ENCODE measurements around the gene DHX15. TPM values are rescaled to one million over a fixed set of nuclear protein-coding genes. Genes with fewer than 3 reads are reported as not detected.

The DHX15 gene
- total and polyA plus RNA-seq, 10 of the 15 experiments (the other 5 are each of a cell fraction or from before 2014, with no cell fraction given), result 166 to 269 (median 184) TPM

DNA sequence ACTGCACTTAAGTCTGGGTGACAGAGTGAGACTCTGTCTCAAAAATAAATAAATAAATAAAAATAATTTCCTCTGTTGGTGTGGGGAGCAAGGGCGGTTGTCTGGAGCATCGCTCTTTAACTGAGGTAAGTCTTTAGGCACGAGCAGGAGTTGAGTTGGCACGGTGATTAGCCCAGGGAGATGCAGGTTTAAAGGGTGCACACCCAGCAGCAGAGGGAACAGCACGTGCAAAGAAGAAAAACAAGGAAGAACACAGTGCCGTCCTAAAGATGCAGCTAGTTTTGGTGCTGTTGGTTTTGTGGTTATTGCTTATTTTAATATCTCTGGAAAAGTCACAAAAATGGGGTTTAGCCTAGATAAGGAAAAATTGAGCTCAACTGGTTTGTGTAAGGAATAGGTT lies 87.8 kb downstream of the DHX15 start:
- Histone ChIP-seq H3K9ac (ENCODE audit: control insufficient read depth, insufficient read depth, low read length) (no peak overlapping the region), H3K9me3 (replicated peaks; ENCODE audit: control insufficient read depth, insufficient read depth, low read length) (no peaks in the 10 kb centered on the region), H3K4me3 (no peak overlapping the region), H3K27ac (ENCODE audit: control insufficient read depth, insufficient read depth) (no peak overlapping the region), H3K27me3 (replicated peaks in 1 of 2; ENCODE audit: control insufficient read depth in 2 of 2, insufficient read depth in 2 of 2, low read length in 1 of 2) (no peaks in the 10 kb centered on the region), H3K4me2 (ENCODE audit: control insufficient read depth, insufficient read depth) (no peak overlapping the region), H3K4me1 (ENCODE audit: control insufficient read depth, insufficient read depth, low read length) (no peaks in the 10 kb centered on the region), H3K36me3 (ENCODE audit: control insufficient read depth in 2 of 2, insufficient read depth in 2 of 2, low read length in 1 of 2) (no peaks in the 10 kb centered on the region), H2AFZ (ENCODE audit: control insufficient read depth, low read depth, low read length) (no peak overlapping the region), H3K79me2 (ENCODE audit: control insufficient read depth, insufficient read depth, low read length) (no peaks in the 10 kb centered on the region), H4K20me1 (ENCODE audit: control insufficient read depth, insufficient read depth) (no peaks in the 10 kb centered on the region)
- no peak for DNase-seq (ENCODE audit: low read depth, low spot score)
- SMC1A ChIA-PET (ENCODE audit: uncharacterized antibody, unreplicated experiment), result no interaction called here
- CTCF ChIA-PET, result no interaction called here
- intact Hi-C loops (cut with micrococcal nuclease; ENCODE audit: unreplicated experiment), result no loop called here
- TF ChIP-seq TAF1 (IDR thresholded peaks at IDR 0.05; ENCODE audit: borderline replicate concordance, low read depth, low read length) (no peak), ZNF207 (IDR thresholded peaks at IDR 0.05; ENCODE audit: borderline replicate concordance) (no peak), CBFB (IDR thresholded peaks at IDR 0.05; ENCODE audit: low read depth) (no peak), KDM1A (IDR thresholded peaks at IDR 0.05; ENCODE audit: borderline replicate concordance) (no peak), EZH2 (IDR thresholded peaks at IDR 0.05; ENCODE audit: borderline replicate concordance, control insufficient read depth, low read depth, low read length) (no peak), SIX5 (IDR thresholded peaks at IDR 0.05; ENCODE audit: low read depth, low read length, severe bottlenecking) (no peak), IKZF2 (IDR thresholded peaks at IDR 0.05) (no peak), ESRRA (IDR thresholded peaks at IDR 0.05; ENCODE audit: low read length) (no peak), MTA2 (IDR thresholded peaks at IDR 0.05; ENCODE audit: low read depth) (no peak), CBX3 (IDR thresholded peaks at IDR 0.05; ENCODE audit: borderline replicate concordance, low read depth) (no peak)
- TF ChIP-seq, protein P1, sequence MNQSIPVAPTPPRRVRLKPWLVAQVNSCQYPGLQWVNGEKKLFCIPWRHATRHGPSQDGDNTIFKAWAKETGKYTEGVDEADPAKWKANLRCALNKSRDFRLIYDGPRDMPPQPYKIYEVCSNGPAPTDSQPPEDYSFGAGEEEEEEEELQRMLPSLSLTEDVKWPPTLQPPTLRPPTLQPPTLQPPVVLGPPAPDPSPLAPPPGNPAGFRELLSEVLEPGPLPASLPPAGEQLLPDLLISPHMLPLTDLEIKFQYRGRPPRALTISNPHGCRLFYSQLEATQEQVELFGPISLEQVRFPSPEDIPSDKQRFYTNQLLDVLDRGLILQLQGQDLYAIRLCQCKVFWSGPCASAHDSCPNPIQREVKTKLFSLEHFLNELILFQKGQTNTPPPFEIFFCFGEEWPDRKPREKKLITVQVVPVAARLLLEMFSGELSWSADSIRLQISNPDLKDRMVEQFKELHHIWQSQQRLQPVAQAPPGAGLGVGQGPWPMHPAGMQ (IDR thresholded peaks at IDR 0.05; ENCODE audit: borderline replicate concordance), result no peak
- WGBS (ENCODE audit: insufficient coverage, insufficient replicate concordance, low lambda C conversion rate, missing lambda C conversion rate), result 42% methylated on average over 6 of the region's 6 CpGs
- no peak for FAIRE-seq
- no TSS peak for BruUV-seq (replicated peaks)
- in situ Hi-C loops (cut with MboI), result no loop called here
- no peak for ATAC-seq
- POLR2A ChIA-PET, result no interaction called here
- RAD21 ChIA-PET (ENCODE audit: unreplicated experiment), result no interaction called here
